Effector memory CD4-positive, alpha-beta T cell (primary cell): ENCODE measurements around the gene SEMA5A.

Experiments used
- DNase-seq, 3 donors: peaks; one replicate each; pipeline ENCODE4 v3.0.0-alpha.2; 2020
- H3K27ac ChIP-seq: 2 replicates; pipeline ENCODE4 v1.7.0; 2013; ENCODE audit warnings: mild to moderate bottlenecking, low read length, moderate library complexity; ENCODE audit not compliant: insufficient read depth, poor library complexity, severe bottlenecking
- H3K27me3 ChIP-seq: replicated peaks from 2 replicates; pipeline ENCODE4 v1.7.0; 2013; ENCODE audit warnings: mild to moderate bottlenecking, low read length; ENCODE audit not compliant: insufficient read depth, control insufficient read depth, poor library complexity, severe bottlenecking
- H3K36me3 ChIP-seq: 2 replicates; pipeline ENCODE4 v1.7.0; 2013; ENCODE audit warnings: mild to moderate bottlenecking, low read length, moderate library complexity; ENCODE audit not compliant: control insufficient read depth, insufficient read depth
- H3K4me1 ChIP-seq: 2 replicates; pipeline ENCODE4 v1.7.0; 2013; ENCODE audit warnings: low read length, mild to moderate bottlenecking; ENCODE audit not compliant: control insufficient read depth, insufficient read depth, poor library complexity, severe bottlenecking
- H3K4me3 ChIP-seq: 2 replicates; pipeline ENCODE4 v1.7.0; 2013; ENCODE audit warnings: low read length, low read depth, mild to moderate bottlenecking; ENCODE audit not compliant: insufficient read depth, poor library complexity, severe bottlenecking
- H3K9me3 ChIP-seq: 2 replicates; pipeline ENCODE4 v1.7.0; 2013; ENCODE audit warnings: mild to moderate bottlenecking, low read length, moderate library complexity; ENCODE audit not compliant: control insufficient read depth
- total RNA-seq, 3 donors: gene quantifications; one replicate each; lab custom pipeline; 2026; lab: John Stamatoyannopoulos, UW

Gene SEMA5A
- 3.7 to 11.8 (median 4.8) reads per million in 3 donors for total RNA-seq

GRCh38 chr5:9545992-9546851 is at the start of gene SEMA5A:
Gene SEMA5A, minus strand, starts transcription at chr5:9546075. Its CDS starts 166,129 bp downstream, at chr5:9379946.
- DNase-seq, result peak in 1 of 3 donors; percentile 41
- H3K4me1 ChIP-seq, result peaks cover 12% of the 10 kb centered on the region
- H3K9me3 ChIP-seq, result no peaks in the 10 kb centered on the region
- no peak within 1 kb of the TSS for H3K27ac ChIP-seq
- peaks cover 2% of the 10 kb centered on the region for H3K27me3 ChIP-seq
- peak within 1 kb of the TSS; percentile 48 for H3K4me3 ChIP-seq
- no peaks in the 10 kb centered on the region for H3K36me3 ChIP-seq

GRCh38 chr5:9594913-9595312 is 49.0 kb upstream of the SEMA5A start:
- H3K4me3 ChIP-seq, result no peak overlapping the region
- no peak for DNase-seq
- H3K4me1 ChIP-seq, result no peaks in the 10 kb centered on the region
- H3K36me3 ChIP-seq, result no peaks in the 10 kb centered on the region
- no peaks in the 10 kb centered on the region for H3K9me3 ChIP-seq
- no peak overlapping the region for H3K27ac ChIP-seq
- no peaks in the 10 kb centered on the region for H3K27me3 ChIP-seq

GRCh38 chr5:9589049-9589835 is 43.4 kb upstream of the SEMA5A start:
- H3K4me1 ChIP-seq, result no peaks in the 10 kb centered on the region
- H3K9me3 ChIP-seq, result no peaks in the 10 kb centered on the region
- H3K27ac ChIP-seq, result no peak overlapping the region
- no peaks in the 10 kb centered on the region for H3K36me3 ChIP-seq
- no peak overlapping the region for H3K4me3 ChIP-seq
- no peak for DNase-seq
- no peaks in the 10 kb centered on the region for H3K27me3 ChIP-seq

GRCh38 chr5:9588254-9588653 is 42.4 kb upstream of the SEMA5A start:
- no peaks in the 10 kb centered on the region for H3K36me3 ChIP-seq
- H3K27me3 ChIP-seq, result no peaks in the 10 kb centered on the region

GRCh38 chr5:9587135-9587534 is 41.3 kb upstream of the SEMA5A start:
- Histone ChIP-seq H3K4me3 (no peak overlapping the region), H3K36me3 (no peaks in the 10 kb centered on the region)

More at GRCh38 chr5:9588254-9588653, 42.4 kb upstream of the SEMA5A start:
- Histone ChIP-seq H3K9me3 (no peaks in the 10 kb centered on the region), H3K4me1 (no peaks in the 10 kb centered on the region), H3K27ac (no peak overlapping the region), H3K4me3 (no peak overlapping the region)
- no peak for DNase-seq

GRCh38 chr5:9582406-9582805 is 36.5 kb upstream of the SEMA5A start:
- no peaks in the 10 kb centered on the region for H3K36me3 ChIP-seq
- no peak overlapping the region for H3K4me3 ChIP-seq
- no peak for DNase-seq
- H3K27me3 ChIP-seq, result no peaks in the 10 kb centered on the region
- no peaks in the 10 kb centered on the region for H3K9me3 ChIP-seq
- no peak overlapping the region for H3K27ac ChIP-seq
- H3K4me1 ChIP-seq, result no peaks in the 10 kb centered on the region

More at GRCh38 chr5:9587135-9587534, 41.3 kb upstream of the SEMA5A start:
- H3K9me3 ChIP-seq, result no peaks in the 10 kb centered on the region
- DNase-seq, result no peak
- no peak overlapping the region for H3K27ac ChIP-seq
- no peaks in the 10 kb centered on the region for H3K27me3 ChIP-seq
- no peaks in the 10 kb centered on the region for H3K4me1 ChIP-seq

- Histone ChIP-seq H3K4me3 (no peak overlapping the region), H3K9me3 (no peaks in the 10 kb centered on the region), H3K4me1 (no peaks in the 10 kb centered on the region), H3K36me3 (no peaks in the 10 kb centered on the region), H3K27ac (no peak overlapping the region), H3K27me3 (no peaks in the 10 kb centered on the region)
- no peak for DNase-seq
These were observed 27.9 kb upstream of the SEMA5A start for GRCh38 chr5:9573796-9574195.

- no peak for DNase-seq
- no peak overlapping the region for H3K27ac ChIP-seq
These were observed 26.4 kb upstream of the SEMA5A start for GRCh38 chr5:9572246-9572645.

GRCh38 chr5:9570876-9571275 is 25.0 kb upstream of the SEMA5A start:
- H3K36me3 ChIP-seq, result no peaks in the 10 kb centered on the region
- no peak overlapping the region for H3K27ac ChIP-seq
- H3K4me1 ChIP-seq, result no peaks in the 10 kb centered on the region
- no peak overlapping the region for H3K4me3 ChIP-seq
- no peaks in the 10 kb centered on the region for H3K27me3 ChIP-seq
- H3K9me3 ChIP-seq, result no peaks in the 10 kb centered on the region
- DNase-seq, result no peak

More at GRCh38 chr5:9572246-9572645, 26.4 kb upstream of the SEMA5A start:
- Histone ChIP-seq H3K4me1 (no peaks in the 10 kb centered on the region), H3K9me3 (no peaks in the 10 kb centered on the region), H3K27me3 (no peaks in the 10 kb centered on the region), H3K36me3 (no peaks in the 10 kb centered on the region), H3K4me3 (no peak overlapping the region)

GRCh38 chr5:9567039-9567438 is 21.2 kb upstream of the SEMA5A start:
- Histone ChIP-seq H3K4me1 (no peaks in the 10 kb centered on the region), H3K27me3 (no peaks in the 10 kb centered on the region), H3K4me3 (no peak overlapping the region), H3K27ac (no peak overlapping the region), H3K36me3 (no peaks in the 10 kb centered on the region), H3K9me3 (no peaks in the 10 kb centered on the region)
- no peak for DNase-seq
